Caco-2 (cell line): ENCODE results near the gene FES. TPM values are rescaled to one million over a fixed set of nuclear protein-coding genes. Genes with fewer than 3 reads are reported as not detected.

Experiments used
- BruUV-seq: library from RNA; stranded (reverse); fragments of 400-500 nt; replicated peaks from 2 replicates; lab custom pipeline; 2021; lab: Mats Ljungman, UMichigan
- CTCF ChIA-PET: fragments of 300-600 bp; sonication (Branson Sonifier 250); formaldehyde crosslinking; loops from one replicate; lab custom pipeline; 2022; ENCODE audit warnings: antibody characterized with exemption; lab: Charles Lee
- POLR2A ChIA-PET: fragments of 300-600 bp; sonication (Branson Sonifier 250); formaldehyde crosslinking; loops from one replicate; lab custom pipeline; 2022; ENCODE audit warnings: antibody characterized with exemption; lab: Charles Lee
- DNase-seq, 2 experiments: peaks; one replicate each; pipeline versions ENCODE4 v3.0.0 to v3.0.0-alpha.2; 2020 to 2022
- H3K27me3 ChIP-seq: replicated peaks from 2 replicates; pipeline ENCODE4 v1.6.0; 2011; ENCODE audit warnings: low read length; ENCODE audit not compliant: control insufficient read depth, insufficient read depth
- H3K36me3 ChIP-seq: 2 replicates; pipeline ENCODE4 v1.5.1; 2011; ENCODE audit warnings: low read length; ENCODE audit not compliant: control insufficient read depth, insufficient read depth
- H3K4me1 ChIP-seq: fragments of 250-450 bp; sonication (Bioruptor Pico); 2 replicates; pipeline ENCODE4 v1.5.1; 2020; ENCODE audit warnings: mild to moderate bottlenecking
- H3K4me3 ChIP-seq: 2 replicates; pipeline ENCODE4 v1.5.1; 2011; ENCODE audit warnings: low read depth, mild to moderate bottlenecking, control low read depth, low read length
- H3K9me3 ChIP-seq: fragments of 250-450 bp; sonication (Bioruptor Pico); 2 replicates; pipeline ENCODE4 v1.5.1; 2020; ENCODE audit warnings: mild to moderate bottlenecking, moderate library complexity
- H3K27ac Mint-ChIP-seq: one replicate; pipeline ENCODE4 v1.8.0; 2022; ENCODE audit warnings: mixed read lengths; ENCODE audit not compliant: unreplicated experiment
- H3K27me3 Mint-ChIP-seq: one replicate; pipeline ENCODE4 v1.8.0; 2022; ENCODE audit warnings: mixed read lengths; ENCODE audit not compliant: insufficient read depth, unreplicated experiment
- H3K36me3 Mint-ChIP-seq: one replicate; pipeline ENCODE4 v1.8.0; 2022; ENCODE audit warnings: mild to moderate bottlenecking, mixed read lengths; ENCODE audit not compliant: insufficient read depth, unreplicated experiment
- H3K4me1 Mint-ChIP-seq: one replicate; pipeline ENCODE4 v1.8.0; 2022; ENCODE audit warnings: low read depth, mixed read lengths; ENCODE audit not compliant: unreplicated experiment
- H3K4me3 Mint-ChIP-seq: one replicate; pipeline ENCODE4 v1.8.0; 2022; ENCODE audit warnings: mild to moderate bottlenecking, moderate library complexity, mixed read lengths; ENCODE audit not compliant: unreplicated experiment
- H3K9me3 Mint-ChIP-seq: one replicate; pipeline ENCODE4 v1.8.0; 2022; ENCODE audit warnings: mixed read lengths; ENCODE audit not compliant: unreplicated experiment
- intact Hi-C: fragments of 100-400 bp; cut with micrococcal nuclease; formaldehyde crosslinking; loops from one replicate; pipeline ENCODE4 v1.10.0; 2022; ENCODE audit not compliant: unreplicated experiment
- total RNA-seq: library from RNA; stranded (reverse); gene quantifications from 2 replicates; pipeline ENCODE4 v1.2.3, GENCODE V29; 2022
- TF ChIP-seq, protein P1 (sequence below), 2 experiments: fragments of 200-600 bp in 1 of 2; IDR thresholded peaks; 1 replicate in 1 of 2; 2 replicates in 1 of 2; pipeline versions ENCODE4 v1.5.1 to v1.8.0; 2011 to 2022; ENCODE audit warnings: antibody characterized with exemption in 1 of 2, control low read depth in 1 of 2, inconsistent platforms in 1 of 2, low read depth in 1 of 2, low read length in 1 of 2, mild to moderate bottlenecking in 1 of 2, moderate library complexity in 1 of 2; ENCODE audit not compliant: insufficient read depth in 1 of 2, severe bottlenecking in 1 of 2, unreplicated experiment in 1 of 2

Gene FES
- total RNA-seq, 1 experiment from 2014 or later = 1.7 TPM

DNA sequence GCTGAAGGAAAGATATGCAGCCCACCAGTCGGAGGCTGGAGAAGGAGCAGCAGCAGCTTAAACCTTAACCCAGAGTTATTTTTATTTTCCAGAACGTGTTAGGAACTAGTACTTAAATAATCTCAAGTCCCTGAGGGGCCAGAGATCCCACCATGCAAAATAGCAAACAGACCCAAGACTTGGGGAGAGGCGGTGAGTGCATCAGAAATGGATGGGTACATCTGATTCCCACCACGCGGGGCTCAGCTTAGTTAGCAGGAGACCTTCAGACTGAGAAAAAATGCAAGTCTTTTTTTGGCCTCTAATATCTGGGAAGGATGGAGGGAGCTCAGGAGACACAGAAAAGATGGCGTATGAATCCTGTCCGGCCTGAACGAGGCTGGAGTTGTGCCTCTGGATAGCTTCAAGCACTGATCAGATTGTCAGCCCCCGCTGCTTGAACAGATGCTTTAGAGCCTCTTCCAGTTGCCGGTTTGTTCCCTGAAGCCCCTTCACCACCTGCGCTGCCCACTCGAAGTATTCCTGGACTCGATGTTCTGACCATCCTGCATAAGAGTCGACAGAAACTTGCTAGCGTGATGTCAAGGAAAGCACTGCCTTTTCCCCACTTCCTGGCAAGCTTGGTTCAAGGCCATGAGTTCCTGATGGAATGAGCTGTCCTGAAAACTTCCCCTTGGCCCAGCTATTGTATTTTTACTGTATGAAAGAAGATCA lies 46.7 kb downstream of the FES start:
- no peaks in the 10 kb centered on the region for H3K9me3 ChIP-seq
- ChIA-PET POLR2A (interaction anchor here (0.8 to 1.7 kb wide), 4 partner anchors 24 to 64 kb away, joined by 4 to 17 read pairs (median 6); partner anchors contain the start of genes MAN2A2, PRC1 and RCCD1), CTCF (interaction anchor here (0.5 to 3.6 kb wide), 15 partner anchors 8 to 341 kb away, joined by 3 to 53 read pairs (median 7); partner anchors contain the start of genes MAN2A2, RCCD1 and VPS33B)
- Mint-ChIP-seq H3K27me3 (no peaks in the 10 kb centered on the region), H3K27ac (peak overlapping the region; percentile 93), H3K36me3 (peaks cover 19% of the 10 kb centered on the region), H3K9me3 (no peaks in the 10 kb centered on the region), H3K4me1 (peaks cover 16% of the 10 kb centered on the region), H3K4me3 (peak overlapping the region; percentile 96)
- TF ChIP-seq, protein P1, sequence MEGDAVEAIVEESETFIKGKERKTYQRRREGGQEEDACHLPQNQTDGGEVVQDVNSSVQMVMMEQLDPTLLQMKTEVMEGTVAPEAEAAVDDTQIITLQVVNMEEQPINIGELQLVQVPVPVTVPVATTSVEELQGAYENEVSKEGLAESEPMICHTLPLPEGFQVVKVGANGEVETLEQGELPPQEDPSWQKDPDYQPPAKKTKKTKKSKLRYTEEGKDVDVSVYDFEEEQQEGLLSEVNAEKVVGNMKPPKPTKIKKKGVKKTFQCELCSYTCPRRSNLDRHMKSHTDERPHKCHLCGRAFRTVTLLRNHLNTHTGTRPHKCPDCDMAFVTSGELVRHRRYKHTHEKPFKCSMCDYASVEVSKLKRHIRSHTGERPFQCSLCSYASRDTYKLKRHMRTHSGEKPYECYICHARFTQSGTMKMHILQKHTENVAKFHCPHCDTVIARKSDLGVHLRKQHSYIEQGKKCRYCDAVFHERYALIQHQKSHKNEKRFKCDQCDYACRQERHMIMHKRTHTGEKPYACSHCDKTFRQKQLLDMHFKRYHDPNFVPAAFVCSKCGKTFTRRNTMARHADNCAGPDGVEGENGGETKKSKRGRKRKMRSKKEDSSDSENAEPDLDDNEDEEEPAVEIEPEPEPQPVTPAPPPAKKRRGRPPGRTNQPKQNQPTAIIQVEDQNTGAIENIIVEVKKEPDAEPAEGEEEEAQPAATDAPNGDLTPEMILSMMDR (IDR thresholded peaks at IDR 0.05; ENCODE audit: insufficient read depth in 1 of 2, low read depth in 1 of 2, low read length in 1 of 2, severe bottlenecking in 1 of 2, unreplicated experiment in 1 of 2) = no peak
- peaks cover 14% of the 10 kb centered on the region for H3K4me1 ChIP-seq
- BruUV-seq = no TSS peak
- H3K27me3 ChIP-seq = no peaks in the 10 kb centered on the region; the same call in 1 of the 2 replicates
- intact Hi-C loops = loop anchor here (10.0 kb wide), 1 partner anchor 344 kb away; no protein-coding TSS in a partner anchor
- peak in 1 of 2 experiments; percentile 27 for DNase-seq
- H3K36me3 ChIP-seq = no peaks in the 10 kb centered on the region
- H3K4me3 ChIP-seq = no peak overlapping the region; the same call in 1 of the 2 replicates

DNA sequence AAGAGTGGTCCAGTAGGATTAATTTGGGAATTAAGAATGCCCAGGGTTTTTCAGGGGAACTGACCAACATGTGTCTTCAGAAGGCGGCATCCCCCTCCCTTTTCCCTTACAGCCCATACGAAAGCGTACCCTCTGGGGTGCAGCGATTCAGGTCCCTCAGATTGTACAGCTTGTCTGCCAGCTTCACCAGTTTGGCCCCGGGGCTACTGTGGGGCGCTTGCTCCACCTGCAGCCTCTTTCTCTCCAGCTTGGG lies 47.2 kb downstream of the FES start:
- CTCF ChIA-PET = interaction anchor here (0.5 to 3.6 kb wide), 21 partner anchors 9 to 1951 kb away, joined by 3 to 53 read pairs (median 6); partner anchors contain the start of genes BLM, MAN2A2, PRC1 and RCCD1
- Histone ChIP-seq H3K4me3 (peak overlapping the region; percentile 71), H3K9me3 (no peaks in the 10 kb centered on the region), H3K36me3 (no peaks in the 10 kb centered on the region), H3K4me1 (peaks cover 16% of the 10 kb centered on the region), H3K27me3 (no peaks in the 10 kb centered on the region; the same call in 1 of the 2 replicates)
- no TSS peak for BruUV-seq
- TF ChIP-seq, protein P1 (IDR thresholded peaks at IDR 0.05; ENCODE audit: insufficient read depth in 1 of 2, low read depth in 1 of 2, low read length in 1 of 2, severe bottlenecking in 1 of 2, unreplicated experiment in 1 of 2) = no peak
- Mint-ChIP-seq H3K36me3 (peaks cover 24% of the 10 kb centered on the region), H3K4me3 (peak overlapping the region; percentile 96), H3K27me3 (no peaks in the 10 kb centered on the region), H3K27ac (peak overlapping the region; percentile 93), H3K9me3 (no peaks in the 10 kb centered on the region), H3K4me1 (peaks cover 21% of the 10 kb centered on the region)
- POLR2A ChIA-PET = interaction anchor here (0.6 to 1.7 kb wide), 5 partner anchors 23 to 1482 kb away, joined by 3 to 17 read pairs (median 5); partner anchors contain the start of genes MAN2A2, PRC1 and RCCD1
- intact Hi-C loops = loop anchor here (10.0 kb wide), 1 partner anchor 343 kb away; no protein-coding TSS in a partner anchor
- DNase-seq = no peak
